Tibial nerve (tissue), 4 donors: Measurements from ENCODE around the gene RANBP9.

Experiments
- EP300 ChIP-seq, 2 donors: sonication (generic); formaldehyde crosslinking; IDR thresholded peaks; one replicate each; pipeline ENCODE4 v1.6.1; 2017; ENCODE audit warnings: antibody characterized with exemption in 2 of 2, mild to moderate bottlenecking in 1 of 2
- POLR2A ChIP-seq, 2 donors: fragments of 450-650 bp; IDR thresholded peaks; one replicate each; pipeline ENCODE4 v1.6.1; 2017; ENCODE audit warnings: antibody characterized with exemption in 2 of 2, mild to moderate bottlenecking in 2 of 2, moderate library complexity in 2 of 2
- TF ChIP-seq, protein P1 (sequence below), 5 experiments: fragments of 200-600 bp in 3 of 5; fragments of 450-650 bp in 2 of 5; sonication (generic) in 3 of 5; IDR thresholded peaks; one replicate each; pipeline ENCODE4 v1.5.1; 2016 to 2019; ENCODE audit warnings: antibody characterized with exemption in 5 of 5, mild to moderate bottlenecking in 3 of 5, moderate library complexity in 2 of 5

DNA sequence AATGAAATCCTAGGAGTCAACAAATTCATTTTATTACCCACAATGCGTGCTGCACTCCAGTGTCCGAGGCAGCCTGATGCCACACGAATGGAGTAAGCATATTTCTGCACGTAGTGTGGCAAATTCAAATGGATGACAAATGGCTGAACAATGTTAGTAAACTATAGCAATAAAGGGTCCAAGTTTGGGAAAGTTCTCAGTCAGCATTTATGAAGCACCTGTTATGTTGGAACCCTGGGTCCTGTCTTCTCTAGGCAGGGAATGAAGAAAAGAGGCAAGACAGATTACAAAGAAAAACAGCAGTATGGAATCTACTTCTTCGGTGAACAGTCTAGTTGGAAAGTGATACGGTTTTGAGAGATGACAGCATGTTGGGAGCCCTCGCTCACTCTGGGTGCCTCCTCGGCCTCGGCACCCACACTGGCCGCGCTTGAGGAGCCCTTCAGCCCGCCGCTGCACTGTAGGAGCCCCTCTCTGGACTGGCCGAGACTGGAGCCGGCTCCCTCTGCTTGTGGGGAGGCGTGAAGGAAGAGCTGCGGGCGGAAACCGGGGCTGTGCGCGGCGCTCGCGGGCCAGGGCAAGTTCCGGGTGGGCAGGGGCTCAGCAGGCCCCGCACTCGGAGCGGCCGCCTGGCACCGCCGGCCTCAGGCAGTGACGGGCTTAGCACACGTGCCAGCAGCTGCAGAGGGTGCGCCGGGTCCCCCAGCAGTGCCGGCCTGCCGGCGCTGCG is 4.8 kb upstream of the RANBP9 start:
- TF ChIP-seq, protein P1, sequence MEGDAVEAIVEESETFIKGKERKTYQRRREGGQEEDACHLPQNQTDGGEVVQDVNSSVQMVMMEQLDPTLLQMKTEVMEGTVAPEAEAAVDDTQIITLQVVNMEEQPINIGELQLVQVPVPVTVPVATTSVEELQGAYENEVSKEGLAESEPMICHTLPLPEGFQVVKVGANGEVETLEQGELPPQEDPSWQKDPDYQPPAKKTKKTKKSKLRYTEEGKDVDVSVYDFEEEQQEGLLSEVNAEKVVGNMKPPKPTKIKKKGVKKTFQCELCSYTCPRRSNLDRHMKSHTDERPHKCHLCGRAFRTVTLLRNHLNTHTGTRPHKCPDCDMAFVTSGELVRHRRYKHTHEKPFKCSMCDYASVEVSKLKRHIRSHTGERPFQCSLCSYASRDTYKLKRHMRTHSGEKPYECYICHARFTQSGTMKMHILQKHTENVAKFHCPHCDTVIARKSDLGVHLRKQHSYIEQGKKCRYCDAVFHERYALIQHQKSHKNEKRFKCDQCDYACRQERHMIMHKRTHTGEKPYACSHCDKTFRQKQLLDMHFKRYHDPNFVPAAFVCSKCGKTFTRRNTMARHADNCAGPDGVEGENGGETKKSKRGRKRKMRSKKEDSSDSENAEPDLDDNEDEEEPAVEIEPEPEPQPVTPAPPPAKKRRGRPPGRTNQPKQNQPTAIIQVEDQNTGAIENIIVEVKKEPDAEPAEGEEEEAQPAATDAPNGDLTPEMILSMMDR (IDR thresholded peaks at IDR 0.05) = no peak
- TF ChIP-seq POLR2A (IDR thresholded peaks at IDR 0.05) (no peak), EP300 (IDR thresholded peaks at IDR 0.05) (no peak)
